GM23338 (cell line): ENCODE measurements around the gene KNOP1.

Experiments used
- CREB1 ChIP-seq: fragments of 250-450 bp; sonication (Bioruptor Pico); IDR thresholded peaks from 2 replicates; pipeline ENCODE4 v1.5.0; 2020; ENCODE audit warnings: low read depth, mild to moderate bottlenecking, moderate library complexity
- CTCF ChIP-seq, 2 experiments: fragments of 200-600 bp in 1 of 2; sonication (generic) in 1 of 2; conservative IDR thresholded peaks; 2 replicates each; pipeline versions ENCODE4 v1.5.1 to v1.6.1; 2016 to 2017; ENCODE audit warnings: antibody characterized with exemption in 2 of 2, low read depth in 2 of 2, mild to moderate bottlenecking in 2 of 2, moderate library complexity in 1 of 2
- EZH2 ChIP-seq: fragments of 200-600 bp; sonication (generic); IDR thresholded peaks from one replicate; pipeline ENCODE4 v1.8.0; 2017; ENCODE audit warnings: antibody characterized with exemption, mild to moderate bottlenecking, low read depth; ENCODE audit not compliant: unreplicated experiment
- EZH2phosphoT487 ChIP-seq: fragments of 200-600 bp; sonication (generic); IDR thresholded peaks from one replicate; pipeline ENCODE4 v1.8.1; 2018; ENCODE audit warnings: antibody characterized with exemption; ENCODE audit not compliant: unreplicated experiment
- POLR2AphosphoS5 ChIP-seq: IDR thresholded peaks from 2 replicates; pipeline ENCODE4 v1.6.1; 2016; ENCODE audit warnings: antibody characterized with exemption, low read depth
- REST ChIP-seq: IDR thresholded peaks from one replicate; pipeline ENCODE4 v1.6.1; 2018; ENCODE audit warnings: antibody characterized with exemption; ENCODE audit not compliant: unreplicated experiment

GRCh38 chr16:19753815-19754643, 36.0 kb upstream of the KNOP1 start:
- TF ChIP-seq REST (no peak), POLR2AphosphoS5 (no peak), EZH2phosphoT487 (no peak), CTCF (conservative IDR thresholded peaks at IDR 0.05; ENCODE audit: low read depth in 2 of 2) (no peak), CREB1 (CRISPR knock-in tag) (no peak), EZH2 (no peak)
